ENCODE results near the gene SERPINB13. TPM values are rescaled to one million over a fixed set of nuclear protein-coding genes. Genes with fewer than 3 reads are reported as not detected.
"Not testable (repeated sequence)": the region's sequence is repeated elsewhere in the genome, so short reads cannot be mapped to it uniquely, and the experiment has no call there.

The SERPINB13 gene
- total RNA-seq, 1 donor from 2014 or later, result not detected

DNA sequence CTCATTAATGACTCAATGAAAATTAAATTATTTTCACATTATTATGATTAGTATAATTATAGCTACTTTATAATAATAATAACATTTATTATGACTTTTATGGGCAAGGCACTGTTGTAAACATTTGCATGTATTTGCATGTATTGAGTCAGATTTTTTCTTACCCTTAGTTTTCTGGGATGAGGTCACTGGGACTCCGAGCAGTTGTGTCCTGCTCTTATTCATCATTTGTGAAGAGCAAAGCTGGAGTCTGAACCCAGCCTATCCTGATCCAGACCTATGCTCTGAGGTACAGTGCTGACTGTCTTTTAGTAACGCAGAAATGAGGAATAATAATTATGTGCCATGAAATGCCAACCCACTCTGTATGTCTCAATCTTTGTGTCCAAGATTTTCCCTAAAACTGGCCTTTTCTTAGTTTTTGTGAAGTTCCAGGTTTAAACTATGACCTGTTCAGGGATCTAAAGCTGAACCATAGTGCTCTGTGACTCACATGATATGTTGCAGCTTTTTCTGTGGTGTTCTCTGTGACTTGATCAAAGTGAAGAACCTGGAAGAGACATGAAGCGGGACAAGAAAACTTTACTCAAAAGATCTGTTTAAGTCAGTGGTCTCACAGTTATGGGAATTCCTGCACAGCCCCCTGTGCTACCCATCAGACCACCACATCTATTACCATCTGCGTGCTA is 55.7 kb downstream of the SERPINB13 start:
- DNase-seq (ENCODE audit: low spot score); intact Hi-C loops (cut with DNase I): not testable (repeated sequence)

GRCh38 chr18:63644142-63644541 is 57.0 kb downstream of the SERPINB13 start, which contains the start of gene SERPINB4:
Gene SERPINB4, minus strand, starts transcription at chr18:63644256. Its CDS starts 679 bp downstream, at chr18:63643577.
- intact Hi-C loops (cut with DNase I); DNase-seq (ENCODE audit: low spot score): not testable (repeated sequence)

- intact Hi-C loops (cut with DNase I); DNase-seq (ENCODE audit: low spot score): not testable (repeated sequence)
Measured at GRCh38 chr18:63644694-63645093, 57.6 kb downstream of the SERPINB13 start.

- DNase-seq (ENCODE audit: low spot score), result no peak
- intact Hi-C loops (cut with DNase I), result no loop called here
Measured at GRCh38 chr18:63646936-63647335, 59.8 kb downstream of the SERPINB13 start.

DNA sequence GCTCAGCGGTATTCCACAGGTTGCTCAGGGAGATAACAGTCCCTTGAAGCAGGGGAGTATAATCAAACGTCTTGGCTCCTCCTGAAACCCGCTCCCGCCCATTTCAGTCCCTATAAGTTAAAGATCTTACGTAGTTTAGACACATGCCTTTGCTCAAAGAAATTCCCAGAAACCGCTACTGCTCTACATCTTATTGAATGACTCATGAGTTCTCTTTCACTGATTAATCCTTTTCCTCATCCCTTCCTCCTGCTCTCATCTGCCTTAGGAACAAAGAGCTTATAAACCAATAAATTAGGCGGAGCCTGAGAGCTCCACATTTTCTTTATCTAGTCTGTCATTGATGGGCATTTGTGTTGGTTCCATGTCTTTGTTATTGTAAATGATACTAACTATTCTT is 61.1 kb downstream of the SERPINB13 start:
- DNase-seq (ENCODE audit: low spot score), result no peak
- intact Hi-C loops (cut with DNase I), result no loop called here

Other genes with a start within 250 kb of the SERPINB13 start
- gene KDSR, start 220.1 kb upstream of the SERPINB13 start, total RNA-seq, result 54.3 TPM
- 22.4 TPM for gene VPS4B, start 164.9 kb upstream of the SERPINB13 start, total RNA-seq
- gene SERPINB5, start 110.4 kb upstream of the SERPINB13 start, total RNA-seq, result not detected
- gene SERPINB12, start 45.0 kb upstream of the SERPINB13 start, total RNA-seq, result not detected
- not detected for gene SERPINB4, start 56.9 kb downstream of the SERPINB13 start, total RNA-seq
- gene SERPINB3, start 74.5 kb downstream of the SERPINB13 start, total RNA-seq, result not detected
- gene SERPINB11, start 115.6 kb downstream of the SERPINB13 start, total RNA-seq, result not detected
- gene SERPINB7, start 188.1 kb downstream of the SERPINB13 start, total RNA-seq, result not detected

Data from cardiac septum (tissue), 1 donor.